ENCODE measurements around the gene METTL25B.

METTL25B gene

GRCh38 chr1:156768610-156769295 lies 40.5 kb downstream of the METTL25B start:
- DNase-seq (ENCODE audit: low read depth) = no peak

GRCh38 chr1:156772222-156772621 lies 44.0 kb downstream of the METTL25B start:
- DNase-seq (ENCODE audit: low read depth) = no peak

- no peak for DNase-seq (ENCODE audit: low read depth)
Observed at GRCh38 chr1:156772728-156773497, 44.6 kb downstream of the METTL25B start.

GRCh38 chr1:156773607-156774006 lies 45.3 kb downstream of the METTL25B start:
- no peak for DNase-seq (ENCODE audit: low read depth)

GRCh38 chr1:156775799-156776198 lies 47.5 kb downstream of the METTL25B start:
- no peak for DNase-seq (ENCODE audit: low read depth)

- DNase-seq (ENCODE audit: low read depth) = no peak
Observed at GRCh38 chr1:156776942-156777341, 48.7 kb downstream of the METTL25B start.

- no peak for DNase-seq (ENCODE audit: low read depth)
Observed at GRCh38 chr1:156777573-156777972, 49.3 kb downstream of the METTL25B start.

- DNase-seq (ENCODE audit: low read depth) = no peak
Observed at GRCh38 chr1:156781585-156782186, 53.4 kb downstream of the METTL25B start.

GRCh38 chr1:156785458-156785857 lies 57.2 kb downstream of the METTL25B start:
- no peak for DNase-seq (ENCODE audit: low read depth)

Measured in stimulated activated CD4-positive, alpha-beta T cell treated with anti-CD3 and anti-CD28 coated beads, Interleukin-2, amount 100 ng/mL, for 4 hours (primary cell).